GM08714 (cell line): ENCODE measurements around the gene PRR19.

Experiments
- H3K4me3 ChIP-seq: fragments of 200-500 bp; sonication (Bioruptor generic); 2 replicates; pipeline ENCODE4 v1.5.1; 2014; ENCODE audit warnings: mild to moderate bottlenecking, low read length, inconsistent platforms
- ZNF274 ChIP-seq: IDR thresholded peaks from 2 replicates; pipeline ENCODE4 v1.6.1; 2012; ENCODE audit warnings: mild to moderate bottlenecking, low read depth, low read length

PRR19 gene

GRCh38 chr19:42293540-42293939, 8.4 kb upstream of the PRR19 start:
- TF ChIP-seq ZNF274: no peak
- H3K4me3 ChIP-seq: no peak overlapping the region

GRCh38 chr19:42293948-42294347, 8.0 kb upstream of the PRR19 start:
- no peak for TF ChIP-seq ZNF274
- no peak overlapping the region for H3K4me3 ChIP-seq

GRCh38 chr19:42294471-42295137, 7.3 kb upstream of the PRR19 start:
- TF ChIP-seq ZNF274: no peak
- H3K4me3 ChIP-seq: no peak overlapping the region

GRCh38 chr19:42295342-42295741, 6.6 kb upstream of the PRR19 start:
- no peak overlapping the region for H3K4me3 ChIP-seq
- TF ChIP-seq ZNF274: no peak

GRCh38 chr19:42295831-42296525, 6.0 kb upstream of the PRR19 start:
- TF ChIP-seq ZNF274: no peak

GRCh38 chr19:42297039-42297438, 4.9 kb upstream of the PRR19 start:
- H3K4me3 ChIP-seq: no peak overlapping the region
- no peak for TF ChIP-seq ZNF274

More at GRCh38 chr19:42295831-42296525, 6.0 kb upstream of the PRR19 start:
- no peak overlapping the region for H3K4me3 ChIP-seq

- peak overlapping the region; percentile 29; the same call in 1 of the 2 replicates for H3K4me3 ChIP-seq
- TF ChIP-seq ZNF274: no peak
Measured at GRCh38 chr19:42303101-42303464, 1.2 kb downstream of the PRR19 start.

GRCh38 chr19:42303876-42304275, 1.9 kb downstream of the PRR19 start:
- no peak for TF ChIP-seq ZNF274

GRCh38 chr19:42306646-42307045, 4.7 kb downstream of the PRR19 start:
- no peak overlapping the region for H3K4me3 ChIP-seq
- no peak for TF ChIP-seq ZNF274

More at GRCh38 chr19:42303876-42304275, 1.9 kb downstream of the PRR19 start:
- H3K4me3 ChIP-seq: no peak overlapping the region

GRCh38 chr19:42309686-42310085, 7.8 kb downstream of the PRR19 start:
- no peak overlapping the region for H3K4me3 ChIP-seq
- no peak for TF ChIP-seq ZNF274

- no peak for TF ChIP-seq ZNF274
- no peak overlapping the region for H3K4me3 ChIP-seq
Measured at GRCh38 chr19:42311657-42312056, 9.7 kb downstream of the PRR19 start.

- H3K4me3 ChIP-seq: no peak overlapping the region
- no peak for TF ChIP-seq ZNF274
Measured at GRCh38 chr19:42312370-42312769, 10.4 kb downstream of the PRR19 start.

GRCh38 chr19:42313096-42313839, 11.3 kb downstream of the PRR19 start, which contains the start of gene TMEM145:
Gene TMEM145 (plus strand): TSS chr19:42313309. CDS start chr19:42313377, 68 bp downstream.
- H3K4me3 ChIP-seq: peak within 1 kb of the TSS; percentile 23; the same call in 1 of the 2 replicates
- no peak for TF ChIP-seq ZNF274

- no peak for TF ChIP-seq ZNF274
- H3K4me3 ChIP-seq: no peak overlapping the region; the same call in 1 of the 2 replicates
Measured at GRCh38 chr19:42313840-42314755, 12.2 kb downstream of the PRR19 start.

- no peak for TF ChIP-seq ZNF274
- no peak overlapping the region for H3K4me3 ChIP-seq
Measured at GRCh38 chr19:42315024-42315423, 13.1 kb downstream of the PRR19 start.
